ENCODE measurements around the gene PCDHGB2. TPM values are rescaled to one million over a fixed set of nuclear protein-coding genes. Genes with fewer than 3 reads are reported as not detected.

Gene PCDHGB2
- polyA plus RNA-seq, 1 donor (not counting 4 experiments of a cell fraction or from before 2014, with no cell fraction given): 0.12 TPM

GRCh38 chr5:141399555-141400258 is 39.9 kb downstream of the PCDHGB2 start:
- Histone ChIP-seq H3K36me3 (ENCODE audit: control insufficient read depth in 2 of 2, extremely low read depth in 1 of 2, insufficient read depth in 2 of 2, low read length in 2 of 2) (no peaks in the 10 kb centered on the region), H3K9ac (ENCODE audit: control insufficient read depth, extremely low read depth, insufficient read depth, low read length) (no peak overlapping the region), H3K4me2 (ENCODE audit: control insufficient read depth, extremely low read depth, insufficient read depth, low read depth, low read length) (no peak overlapping the region), H3K4me1 (ENCODE audit: control insufficient read depth, extremely low read depth, insufficient read depth, low read length) (no peaks in the 10 kb centered on the region), H2AFZ (ENCODE audit: control insufficient read depth, low read length) (no peak overlapping the region), H4K20me1 (ENCODE audit: control insufficient read depth, extremely low read depth, insufficient read depth, low read length) (no peaks in the 10 kb centered on the region), H3K4me3 (ENCODE audit: control insufficient read depth in 2 of 3, extremely low read depth in 1 of 3, insufficient read depth in 2 of 3, low read depth in 1 of 3, low read length in 3 of 3) (no peak overlapping the region), H3K9me1 (ENCODE audit: control insufficient read depth, extremely low read depth, insufficient read depth, low read length) (no peaks in the 10 kb centered on the region), H3K79me2 (ENCODE audit: control insufficient read depth, insufficient read depth, low read length) (no peaks in the 10 kb centered on the region), H3K27me3 (ENCODE audit: control insufficient read depth, extremely low read depth, insufficient read depth, low read length) (peaks cover 10% of the 10 kb centered on the region), H3K27ac (ENCODE audit: control insufficient read depth, insufficient read depth, low read length) (no peak overlapping the region), H3K9me3 (ENCODE audit: control insufficient read depth, low read depth, low read length) (peaks cover 26% of the 10 kb centered on the region)
- no peak for TF ChIP-seq EZH2 (IDR thresholded peaks at IDR 0.05; ENCODE audit: low read length)
- TF ChIP-seq CTCF (optimal IDR thresholded peaks at IDR 0.05 in 1 of 3, IDR thresholded peaks at IDR 0.05 in 1 of 3, conservative IDR thresholded peaks at IDR 0.05 in 1 of 3; ENCODE audit: extremely low read depth in 1 of 3, insufficient read depth in 2 of 3, low read length in 3 of 3): no peak
- FAIRE-seq: no peak
- DNase-seq (ENCODE audit: low read depth, low spot score): no peak
- dilution Hi-C loops (cut with MboI; ENCODE audit: extremely low pct_ligation_motif_present, low sequenced_read_pairs): no loop called here

DNA sequence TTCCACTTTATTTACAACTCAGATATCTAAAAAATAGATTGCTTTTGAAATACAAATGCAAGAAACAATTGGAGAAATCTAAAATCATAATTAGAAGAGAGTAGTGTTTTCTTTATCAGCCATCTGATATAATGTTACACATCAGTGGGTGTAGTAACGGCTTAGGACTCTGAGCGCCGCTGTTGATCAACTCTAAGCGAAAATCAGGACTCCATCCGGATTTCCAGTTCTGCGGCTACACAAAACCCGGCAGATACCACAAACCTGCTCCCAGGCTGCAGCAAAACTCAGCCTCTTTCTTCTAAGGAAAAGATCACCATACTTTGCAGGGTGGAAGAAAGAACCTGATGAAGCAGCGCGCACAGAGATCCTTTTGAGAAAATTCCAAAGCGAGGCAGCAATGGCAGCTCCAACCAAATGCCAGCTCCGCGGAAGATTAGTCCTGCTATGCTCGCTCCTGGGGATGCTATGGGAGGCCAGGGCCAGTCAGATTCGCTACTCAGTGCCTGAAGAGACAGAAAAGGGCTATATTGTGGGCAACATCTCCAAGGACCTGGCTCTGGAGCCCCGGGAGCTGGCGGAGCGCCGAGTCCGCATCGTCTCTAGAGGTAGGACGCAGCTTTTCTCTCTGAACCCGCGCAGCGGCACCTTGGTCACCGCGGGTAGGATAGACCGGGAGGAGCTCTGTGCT is 42.9 kb downstream of the PCDHGB2 start, which contains the start of gene PCDHGA9:
Gene PCDHGA9, plus strand, starts transcription at position 226 of the 691 bp plus-strand sequence. Its CDS starts 175 bp downstream, at position 401.
- Histone ChIP-seq H4K20me1 (ENCODE audit: control insufficient read depth, extremely low read depth, insufficient read depth, low read length) (no peaks in the 10 kb centered on the region), H3K9me3 (ENCODE audit: control insufficient read depth, low read depth, low read length) (peaks cover 27% of the 10 kb centered on the region), H3K36me3 (ENCODE audit: control insufficient read depth in 2 of 2, extremely low read depth in 1 of 2, insufficient read depth in 2 of 2, low read length in 2 of 2) (no peaks in the 10 kb centered on the region), H3K9me1 (ENCODE audit: control insufficient read depth, extremely low read depth, insufficient read depth, low read length) (no peaks in the 10 kb centered on the region), H3K4me1 (ENCODE audit: control insufficient read depth, extremely low read depth, insufficient read depth, low read length) (no peaks in the 10 kb centered on the region), H3K27me3 (ENCODE audit: control insufficient read depth, extremely low read depth, insufficient read depth, low read length) (peaks cover 10% of the 10 kb centered on the region), H3K79me2 (ENCODE audit: control insufficient read depth, insufficient read depth, low read length) (no peaks in the 10 kb centered on the region), H3K27ac (ENCODE audit: control insufficient read depth, insufficient read depth, low read length) (no peak within 1 kb of the TSS), H2AFZ (ENCODE audit: control insufficient read depth, low read length) (no peak within 1 kb of the TSS), H3K4me2 (ENCODE audit: control insufficient read depth, extremely low read depth, insufficient read depth, low read depth, low read length) (peak within 1 kb of the TSS; percentile 18), H3K4me3 (ENCODE audit: control insufficient read depth in 2 of 3, extremely low read depth in 1 of 3, insufficient read depth in 2 of 3, low read depth in 1 of 3, low read length in 3 of 3) (peak within 1 kb of the TSS; percentile 1 to 18 (median 11)), H3K9ac (ENCODE audit: control insufficient read depth, extremely low read depth, insufficient read depth, low read length) (no peak within 1 kb of the TSS)
- no peak for TF ChIP-seq EZH2 (IDR thresholded peaks at IDR 0.05; ENCODE audit: low read length)
- TF ChIP-seq CTCF (optimal IDR thresholded peaks at IDR 0.05 in 1 of 3, IDR thresholded peaks at IDR 0.05 in 1 of 3, conservative IDR thresholded peaks at IDR 0.05 in 1 of 3; ENCODE audit: extremely low read depth in 1 of 3, insufficient read depth in 2 of 3, low read length in 3 of 3): peak; percentile 40 to 50 (median 47)
- dilution Hi-C loops (cut with MboI; ENCODE audit: extremely low pct_ligation_motif_present, low sequenced_read_pairs): no loop called here
- DNase-seq (ENCODE audit: low read depth, low spot score): no peak
- FAIRE-seq: no peak
